IMR-90 (cell line): ENCODE measurements around the gene ZNF132.

ENCODE experiments used
- CEBPB ChIP-seq: IDR thresholded peaks from 2 replicates; pipeline ENCODE4 v1.6.1; 2012; ENCODE audit warnings: low read depth, low read length, improper control_type of control experiment
- CHD1 ChIP-seq: IDR thresholded peaks from 2 replicates; pipeline ENCODE4 v1.6.1; 2012; ENCODE audit warnings: low read depth, low read length, improper control_type of control experiment
- CTCF ChIP-seq: conservative IDR thresholded peaks from 2 replicates; pipeline ENCODE4 v1.5.1; 2012; ENCODE audit warnings: mild to moderate bottlenecking, low read depth, low read length, improper control_type of control experiment
- ELK1 ChIP-seq: fragments of 150-350 bp; IDR thresholded peaks from 2 replicates; pipeline ENCODE4 v1.6.1; 2016; ENCODE audit warnings: low read depth, mild to moderate bottlenecking, low read length, moderate library complexity, borderline replicate concordance
- MAFK ChIP-seq: IDR thresholded peaks from 2 replicates; pipeline ENCODE4 v1.6.1; 2012; ENCODE audit warnings: low read depth, low read length, improper control_type of control experiment
- MAZ ChIP-seq: IDR thresholded peaks from 2 replicates; pipeline ENCODE4 v1.6.1; 2012; ENCODE audit warnings: low read depth, mild to moderate bottlenecking, low read length, improper control_type of control experiment, moderate library complexity, borderline replicate concordance
- MXI1 ChIP-seq: IDR thresholded peaks from 2 replicates; pipeline ENCODE4 v1.6.1; 2012; ENCODE audit warnings: low read depth, mild to moderate bottlenecking, low read length, moderate library complexity, borderline replicate concordance
- POLR2A ChIP-seq: IDR thresholded peaks from 2 replicates; pipeline ENCODE4 v1.6.1; 2012; ENCODE audit warnings: mild to moderate bottlenecking, low read depth, low read length
- RAD21 ChIP-seq: IDR thresholded peaks from 2 replicates; pipeline ENCODE4 v1.6.1; 2012; ENCODE audit warnings: low read length, improper control_type of control experiment
- RFX5 ChIP-seq: IDR thresholded peaks from 2 replicates; pipeline ENCODE4 v1.8.0; 2012; ENCODE audit warnings: low read depth, mild to moderate bottlenecking, low read length, moderate library complexity
- SMC3 ChIP-seq: fragments of 150-350 bp; IDR thresholded peaks from 2 replicates; pipeline ENCODE4 v1.6.1; 2016; ENCODE audit warnings: low read depth, mild to moderate bottlenecking, antibody characterized with exemption, low read length, moderate library complexity
- USF2 ChIP-seq: fragments of 150-350 bp; IDR thresholded peaks from 2 replicates; pipeline ENCODE4 v1.6.1; 2017; ENCODE audit warnings: mild to moderate bottlenecking, antibody characterized with exemption, low read length, low read depth

- TF ChIP-seq RFX5 (no peak), POLR2A (no peak), CTCF (no peak), CEBPB (no peak), MXI1 (no peak), MAFK (no peak), RAD21 (no peak), ELK1 (no peak), MAZ (no peak), USF2 (no peak), SMC3 (no peak), CHD1 (no peak)
Observed at GRCh38 chr19:58460039-58460438, 20.1 kb upstream of the ZNF132 start.
